ENCODE results near the gene DARS1. TPM values are rescaled to one million over a fixed set of nuclear protein-coding genes. Genes with fewer than 3 reads are reported as not detected.

DARS1 gene
- total and polyA plus RNA-seq, 7 experiments from 2014 or later: 45.3 to 140 (median 68.2) TPM

GRCh38 chr2:136019306-136019705 is 33.9 kb upstream of the DARS1 start:
- Histone ChIP-seq H3K27ac (ENCODE audit: low read depth, low read length) (no peak overlapping the region), H3K36me3 (ENCODE audit: control insufficient read depth in 2 of 3, insufficient read depth in 3 of 3, low read length in 3 of 3) (no peaks in the 10 kb centered on the region), H3K9me3 (ENCODE audit: control insufficient read depth in 2 of 3, low read length in 3 of 3) (no peaks in the 10 kb centered on the region), H3K4me3 (ENCODE audit: low read length) (no peak overlapping the region), H3K27me3 (ENCODE audit: control insufficient read depth in 2 of 2, insufficient read depth in 2 of 2, low read length in 2 of 2) (no peaks in the 10 kb centered on the region), H3K4me1 (ENCODE audit: control insufficient read depth in 2 of 2, insufficient read depth in 2 of 2, low read length in 2 of 2) (peaks cover 0 to 7% of the 10 kb centered on the region in 2 donors)
- H3K9me3 Mint-ChIP-seq: peaks cover 0 to 3% (median 0%) of the 10 kb centered on the region in 11 donors
- ChIA-PET POLR2A (no interaction called here), CTCF (no interaction called here)
- no peak overlapping the region for H3K4me3 Mint-ChIP-seq
- DNase-seq: no peak
- peaks cover 14 to 24% (median 18%) of the 10 kb centered on the region in 7 donors for H3K4me1 Mint-ChIP-seq
- H3K27me3 Mint-ChIP-seq: no peaks in the 10 kb centered on the region
- H3K27ac Mint-ChIP-seq: peak overlapping the region in 1 of 9 donors; percentile 3
- peaks cover 0 to 19% (median 0%) of the 10 kb centered on the region in 5 donors for H3K36me3 Mint-ChIP-seq
- peak; percentile 56 for ATAC-seq
- intact Hi-C loops (cut with micrococcal nuclease): no loop called here

GRCh38 chr2:136017786-136018185 is 32.4 kb upstream of the DARS1 start:
- intact Hi-C loops (cut with micrococcal nuclease): no loop called here
- no peak overlapping the region for H3K27ac Mint-ChIP-seq
- no peak overlapping the region for H3K4me3 Mint-ChIP-seq
- POLR2A ChIA-PET: no interaction called here
- H3K27me3 Mint-ChIP-seq: no peaks in the 10 kb centered on the region
- no peaks in the 10 kb centered on the region for H3K36me3 ChIP-seq (ENCODE audit: control insufficient read depth in 2 of 3, insufficient read depth in 3 of 3, low read length in 3 of 3)
- no peaks in the 10 kb centered on the region for H3K27me3 ChIP-seq (ENCODE audit: control insufficient read depth in 2 of 2, insufficient read depth in 2 of 2, low read length in 2 of 2)
- peaks cover 0 to 7% of the 10 kb centered on the region in 2 donors for H3K4me1 ChIP-seq (ENCODE audit: control insufficient read depth in 2 of 2, insufficient read depth in 2 of 2, low read length in 2 of 2)
- H3K36me3 Mint-ChIP-seq: peaks cover 0 to 27% (median 0%) of the 10 kb centered on the region in 5 donors
- peaks cover 13 to 27% (median 22%) of the 10 kb centered on the region in 7 donors for H3K4me1 Mint-ChIP-seq
- no peak overlapping the region for H3K27ac ChIP-seq (ENCODE audit: low read depth, low read length)
- CTCF ChIA-PET: interaction anchor here (1.0 kb wide), 1 partner anchor 9 kb away, joined by 3 read pairs; no protein-coding TSS in a partner anchor
- no peaks in the 10 kb centered on the region for H3K9me3 ChIP-seq (ENCODE audit: control insufficient read depth in 2 of 3, low read length in 3 of 3)
- H3K4me3 ChIP-seq (ENCODE audit: low read length): no peak overlapping the region
- H3K9me3 Mint-ChIP-seq: peaks cover 0 to 3% (median 0%) of the 10 kb centered on the region in 11 donors
- DNase-seq: no peak
- ATAC-seq: no peak

GRCh38 chr2:136016836-136017235 is 31.4 kb upstream of the DARS1 start:
- Histone ChIP-seq H3K4me1 (ENCODE audit: control insufficient read depth in 2 of 2, insufficient read depth in 2 of 2, low read length in 2 of 2) (peaks cover 0 to 7% of the 10 kb centered on the region in 2 donors), H3K4me3 (ENCODE audit: low read length) (no peak overlapping the region), H3K27me3 (ENCODE audit: control insufficient read depth in 2 of 2, insufficient read depth in 2 of 2, low read length in 2 of 2) (no peaks in the 10 kb centered on the region), H3K36me3 (ENCODE audit: control insufficient read depth in 2 of 3, insufficient read depth in 3 of 3, low read length in 3 of 3) (no peaks in the 10 kb centered on the region), H3K9me3 (ENCODE audit: control insufficient read depth in 2 of 3, low read length in 3 of 3) (no peaks in the 10 kb centered on the region), H3K27ac (ENCODE audit: low read depth, low read length) (no peak overlapping the region)
- H3K27ac Mint-ChIP-seq: no peak overlapping the region
- intact Hi-C loops (cut with micrococcal nuclease): no loop called here
- H3K4me3 Mint-ChIP-seq: no peak overlapping the region
- CTCF ChIA-PET: no interaction called here
- peaks cover 13 to 32% (median 22%) of the 10 kb centered on the region in 7 donors for H3K4me1 Mint-ChIP-seq
- H3K36me3 Mint-ChIP-seq: peaks cover 0 to 27% (median 0%) of the 10 kb centered on the region in 5 donors
- POLR2A ChIA-PET: no interaction called here
- H3K9me3 Mint-ChIP-seq: peaks cover 0 to 3% (median 0%) of the 10 kb centered on the region in 11 donors
- DNase-seq (no peak), ATAC-seq (no peak)
- H3K27me3 Mint-ChIP-seq: no peaks in the 10 kb centered on the region

- no peak overlapping the region for H3K4me3 ChIP-seq (ENCODE audit: low read length)
- Mint-ChIP-seq H3K36me3 (peaks cover 0 to 27% (median 0%) of the 10 kb centered on the region in 5 donors), H3K4me1 (peaks cover 13 to 32% (median 22%) of the 10 kb centered on the region in 7 donors), H3K27me3 (no peaks in the 10 kb centered on the region), H3K9me3 (peaks cover 0 to 3% (median 0%) of the 10 kb centered on the region in 11 donors), H3K27ac (no peak overlapping the region), H3K4me3 (no peak overlapping the region)
- ATAC-seq: no peak
- no peaks in the 10 kb centered on the region for H3K27me3 ChIP-seq (ENCODE audit: control insufficient read depth in 2 of 2, insufficient read depth in 2 of 2, low read length in 2 of 2)
- no peaks in the 10 kb centered on the region for H3K36me3 ChIP-seq (ENCODE audit: control insufficient read depth in 2 of 3, insufficient read depth in 3 of 3, low read length in 3 of 3)
- intact Hi-C loops (cut with micrococcal nuclease): no loop called here
- H3K27ac ChIP-seq (ENCODE audit: low read depth, low read length): no peak overlapping the region
- POLR2A ChIA-PET: interaction anchor here (0.5 kb wide), 1 partner anchor 115 kb away, joined by 3 read pairs; no protein-coding TSS in a partner anchor
- no peak for DNase-seq
- peaks cover 0 to 7% of the 10 kb centered on the region in 2 donors for H3K4me1 ChIP-seq (ENCODE audit: control insufficient read depth in 2 of 2, insufficient read depth in 2 of 2, low read length in 2 of 2)
- no peaks in the 10 kb centered on the region for H3K9me3 ChIP-seq (ENCODE audit: control insufficient read depth in 2 of 3, low read length in 3 of 3)
- CTCF ChIA-PET: no interaction called here
Measured at GRCh38 chr2:136016427-136016826, 31.0 kb upstream of the DARS1 start.

- H3K4me1 ChIP-seq (ENCODE audit: control insufficient read depth in 2 of 2, insufficient read depth in 2 of 2, low read length in 2 of 2): peaks cover 0 to 7% of the 10 kb centered on the region in 2 donors
- H3K27me3 Mint-ChIP-seq: no peaks in the 10 kb centered on the region
- no peak overlapping the region for H3K4me3 Mint-ChIP-seq
- H3K36me3 Mint-ChIP-seq: peaks cover 0 to 23% (median 0%) of the 10 kb centered on the region in 5 donors
- no peak overlapping the region for H3K27ac ChIP-seq (ENCODE audit: low read depth, low read length)
- ChIA-PET CTCF (interaction anchor here (0.7 kb wide), 1 partner anchor 8 kb away, joined by 6 read pairs; no protein-coding TSS in a partner anchor), POLR2A (interaction anchor here (0.5 kb wide), 1 partner anchor 116 kb away, joined by 3 read pairs; no protein-coding TSS in a partner anchor)
- H3K4me1 Mint-ChIP-seq: peaks cover 15 to 32% (median 22%) of the 10 kb centered on the region in 7 donors
- H3K9me3 ChIP-seq (ENCODE audit: control insufficient read depth in 2 of 3, low read length in 3 of 3): no peaks in the 10 kb centered on the region
- peaks cover 0 to 3% (median 0%) of the 10 kb centered on the region in 11 donors for H3K9me3 Mint-ChIP-seq
- intact Hi-C loops (cut with micrococcal nuclease): no loop called here
- H3K4me3 ChIP-seq (ENCODE audit: low read length): no peak overlapping the region
- peak overlapping the region in 1 of 9 donors; percentile 13 for H3K27ac Mint-ChIP-seq
- no peaks in the 10 kb centered on the region for H3K27me3 ChIP-seq (ENCODE audit: control insufficient read depth in 2 of 2, insufficient read depth in 2 of 2, low read length in 2 of 2)
- no peaks in the 10 kb centered on the region for H3K36me3 ChIP-seq (ENCODE audit: control insufficient read depth in 2 of 3, insufficient read depth in 3 of 3, low read length in 3 of 3)
- ATAC-seq: peak; percentile 63
- no peak for DNase-seq
Measured at GRCh38 chr2:136015699-136016098, 30.3 kb upstream of the DARS1 start.

- H3K9me3 Mint-ChIP-seq: peaks cover 0 to 3% (median 0%) of the 10 kb centered on the region in 11 donors
- peaks cover 0 to 27% (median 0%) of the 10 kb centered on the region in 5 donors for H3K36me3 Mint-ChIP-seq
- peak overlapping the region in 1 of 9 donors; percentile 75 for H3K27ac Mint-ChIP-seq
- Histone ChIP-seq H3K27ac (ENCODE audit: low read depth, low read length) (no peak overlapping the region), H3K36me3 (ENCODE audit: control insufficient read depth in 2 of 3, insufficient read depth in 3 of 3, low read length in 3 of 3) (no peaks in the 10 kb centered on the region), H3K4me3 (ENCODE audit: low read length) (no peak overlapping the region), H3K4me1 (ENCODE audit: control insufficient read depth in 2 of 2, insufficient read depth in 2 of 2, low read length in 2 of 2) (peaks cover 0 to 7% of the 10 kb centered on the region in 2 donors), H3K27me3 (ENCODE audit: control insufficient read depth in 2 of 2, insufficient read depth in 2 of 2, low read length in 2 of 2) (no peaks in the 10 kb centered on the region), H3K9me3 (ENCODE audit: control insufficient read depth in 2 of 3, low read length in 3 of 3) (no peaks in the 10 kb centered on the region)
- CTCF ChIA-PET: no interaction called here
- intact Hi-C loops (cut with micrococcal nuclease): no loop called here
- H3K4me1 Mint-ChIP-seq: peaks cover 14 to 30% (median 20%) of the 10 kb centered on the region in 7 donors
- DNase-seq (no peak), ATAC-seq (no peak)
- POLR2A ChIA-PET: no interaction called here
- no peaks in the 10 kb centered on the region for H3K27me3 Mint-ChIP-seq
- no peak overlapping the region for H3K4me3 Mint-ChIP-seq
Measured at GRCh38 chr2:136014411-136014810, 29.0 kb upstream of the DARS1 start.

GRCh38 chr2:136013955-136014354 is 28.5 kb upstream of the DARS1 start:
- ATAC-seq (no peak), DNase-seq (no peak)
- Mint-ChIP-seq H3K4me3 (no peak overlapping the region), H3K27ac (no peak overlapping the region), H3K36me3 (peaks cover 0 to 28% (median 0%) of the 10 kb centered on the region in 5 donors), H3K27me3 (no peaks in the 10 kb centered on the region), H3K9me3 (peaks cover 0 to 3% (median 0%) of the 10 kb centered on the region in 11 donors), H3K4me1 (peaks cover 13 to 27% (median 17%) of the 10 kb centered on the region in 7 donors)
- Histone ChIP-seq H3K9me3 (ENCODE audit: control insufficient read depth in 2 of 3, low read length in 3 of 3) (no peaks in the 10 kb centered on the region), H3K4me3 (ENCODE audit: low read length) (no peak overlapping the region), H3K4me1 (ENCODE audit: control insufficient read depth in 2 of 2, insufficient read depth in 2 of 2, low read length in 2 of 2) (peaks cover 0 to 9% of the 10 kb centered on the region in 2 donors), H3K36me3 (ENCODE audit: control insufficient read depth in 2 of 3, insufficient read depth in 3 of 3, low read length in 3 of 3) (no peaks in the 10 kb centered on the region), H3K27ac (ENCODE audit: low read depth, low read length) (no peak overlapping the region), H3K27me3 (ENCODE audit: control insufficient read depth in 2 of 2, insufficient read depth in 2 of 2, low read length in 2 of 2) (no peaks in the 10 kb centered on the region)
- POLR2A ChIA-PET: interaction anchor here (0.7 kb wide), 1 partner anchor 30 kb away, joined by 3 read pairs; no protein-coding TSS in a partner anchor
- intact Hi-C loops (cut with micrococcal nuclease): no loop called here
- CTCF ChIA-PET: no interaction called here
